Stimulated activated naive CD8-positive, alpha-beta T cell treated with anti-CD3 and anti-CD28 coated beads, Interleukin-15, amount 100 ng/mL, for 72 hours (primary cell): Measurements from ENCODE around the gene NDUFAF2.
A peak's percentile ranks its signal among the peaks of the same experiment; 100 is the strongest.
"Not testable (repeated sequence)": the region's sequence is repeated elsewhere in the genome, so short reads cannot be mapped to it uniquely, and the experiment has no call there.

Experiments used
- ATAC-seq: fragments of 150-1000 bp; cut with Tn5 transposase; 2 replicates; pipeline ENCODE4 v1.10.0; 2021; ENCODE audit warnings: mild to moderate bottlenecking, moderate library complexity
- DNase-seq, 2 donors: peaks; one replicate each; pipeline ENCODE4 v3.0.0; 2021 to 2022
- H3K27ac Mint-ChIP-seq, 2 donors: one replicate each; pipeline ENCODE4 v1.8.0; 2022; ENCODE audit warnings: mild to moderate bottlenecking in 2 of 2, mixed read lengths in 2 of 2, moderate library complexity in 2 of 2
- H3K27me3 Mint-ChIP-seq: one replicate; pipeline ENCODE4 v1.8.0; 2022; ENCODE audit warnings: mixed read lengths
- H3K4me1 Mint-ChIP-seq: one replicate; pipeline ENCODE4 v1.8.0; 2022; ENCODE audit warnings: mild to moderate bottlenecking, mixed read lengths
- H3K4me3 Mint-ChIP-seq, 2 donors: one replicate each; pipeline ENCODE4 v1.8.0; 2022; ENCODE audit warnings: mild to moderate bottlenecking in 2 of 2, mixed read lengths in 2 of 2, moderate library complexity in 1 of 2
- H3K9me3 Mint-ChIP-seq, 2 donors: one replicate each; pipeline ENCODE4 v1.8.0; 2022; ENCODE audit warnings: mixed read lengths in 2 of 2

The NDUFAF2 gene

GRCh38 chr5:61186634-61187033, 241.6 kb downstream of the NDUFAF2 start:
- DNase-seq (no peak), ATAC-seq (no peak)
- H3K27ac Mint-ChIP-seq: no peak overlapping the region
- H3K4me1 Mint-ChIP-seq: peaks cover 5% of the 10 kb centered on the region
- no peak overlapping the region for H3K4me3 Mint-ChIP-seq
- peaks cover 27% of the 10 kb centered on the region for H3K27me3 Mint-ChIP-seq
- peaks cover 12 to 13% of the 10 kb centered on the region in 2 donors for H3K9me3 Mint-ChIP-seq

- not testable (repeated sequence) for H3K4me1 Mint-ChIP-seq, DNase-seq, H3K4me3 Mint-ChIP-seq, ATAC-seq
- Mint-ChIP-seq H3K27ac (peak overlapping the region in 1 of 2 donors; percentile 9), H3K27me3 (peaks cover 34% of the 10 kb centered on the region), H3K9me3 (peaks cover 12 to 13% of the 10 kb centered on the region in 2 donors)
Measured at GRCh38 chr5:61187352-61187751, 242.3 kb downstream of the NDUFAF2 start.

- not testable (repeated sequence) for ATAC-seq, DNase-seq, H3K27ac Mint-ChIP-seq, H3K4me1 Mint-ChIP-seq, H3K4me3 Mint-ChIP-seq
- Mint-ChIP-seq H3K27me3 (peaks cover 34% of the 10 kb centered on the region), H3K9me3 (peaks cover 12 to 13% of the 10 kb centered on the region in 2 donors)
Measured at GRCh38 chr5:61187826-61188225, 242.8 kb downstream of the NDUFAF2 start.

DNA sequence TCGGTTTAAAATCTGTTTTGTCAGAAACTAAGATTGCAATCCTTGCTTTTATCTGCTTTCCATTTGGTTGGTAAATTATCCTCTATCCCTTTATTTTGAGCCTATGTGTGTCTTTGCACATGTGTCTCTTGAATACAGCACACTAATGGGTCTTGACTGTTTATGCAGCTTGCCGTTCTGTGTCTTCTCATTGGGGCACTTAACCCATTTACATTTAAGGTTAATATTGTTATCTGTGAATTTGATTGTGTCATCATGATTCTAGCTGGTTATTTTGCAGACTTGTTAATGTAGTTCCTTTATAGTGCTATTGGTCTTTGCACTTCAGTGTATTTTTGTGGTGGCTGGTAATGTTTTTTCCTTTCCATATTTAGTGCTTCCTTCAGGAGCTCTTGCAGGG, 253.6 kb downstream of the NDUFAF2 start:
- no peak overlapping the region for H3K4me3 Mint-ChIP-seq
- H3K9me3 Mint-ChIP-seq: peaks cover 33 to 35% of the 10 kb centered on the region in 2 donors
- no peak for ATAC-seq
- no peak for DNase-seq
- H3K27ac Mint-ChIP-seq: no peak overlapping the region
- peaks cover 10% of the 10 kb centered on the region for H3K4me1 Mint-ChIP-seq
- peaks cover 58% of the 10 kb centered on the region for H3K27me3 Mint-ChIP-seq

GRCh38 chr5:61200582-61201155, 255.7 kb downstream of the NDUFAF2 start:
- Mint-ChIP-seq H3K4me3 (no peak overlapping the region), H3K27ac (no peak overlapping the region), H3K27me3 (peaks cover 56% of the 10 kb centered on the region), H3K9me3 (peaks cover 45 to 49% of the 10 kb centered on the region in 2 donors), H3K4me1 (peaks cover 12% of the 10 kb centered on the region)
- ATAC-seq: no peak
- peak in 1 of 2 donors; percentile 14 for DNase-seq

DNA sequence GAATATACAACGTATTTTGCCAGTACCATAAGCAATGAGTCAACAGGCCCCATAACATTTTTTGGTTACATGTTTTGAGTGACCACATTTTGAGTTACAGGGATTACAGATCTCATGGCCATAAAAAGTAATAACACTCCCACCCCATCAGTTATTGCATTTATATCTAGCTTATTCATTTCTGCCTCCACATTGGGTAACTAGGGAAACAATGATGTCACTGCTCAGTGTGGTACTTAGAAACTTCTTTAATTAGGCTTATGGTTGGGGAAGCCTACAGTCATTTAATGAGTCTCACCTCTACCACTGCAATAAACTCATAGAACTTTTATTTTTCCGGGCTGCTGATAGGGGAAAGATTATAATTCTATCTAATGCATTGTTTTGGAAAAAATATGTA, 257.2 kb downstream of the NDUFAF2 start:
- DNase-seq (peak; percentile 10 to 32), ATAC-seq (peak; percentile 97)
- peak overlapping the region in 1 of 2 donors; percentile 84 for H3K27ac Mint-ChIP-seq
- H3K9me3 Mint-ChIP-seq: peaks cover 52 to 64% of the 10 kb centered on the region in 2 donors
- no peak overlapping the region for H3K4me3 Mint-ChIP-seq
- H3K4me1 Mint-ChIP-seq: peaks cover 12% of the 10 kb centered on the region
- H3K27me3 Mint-ChIP-seq: peaks cover 49% of the 10 kb centered on the region
